HG02885 (cell line): ENCODE measurements around the gene MAGI3.
"Not testable (repeated sequence)": the region's sequence is repeated elsewhere in the genome, so short reads cannot be mapped to it uniquely, and the experiment has no call there.

ENCODE experiments used
- ATAC-seq: cut with Tn5 transposase; IDR thresholded peaks from one replicate; pipeline ENCODE4 v1.9.1; 2021; ENCODE audit warnings: mild to moderate bottlenecking; ENCODE audit not compliant: unreplicated experiment, poor library complexity

The MAGI3 gene

GRCh38 chr1:113396102-113396501, 5.8 kb downstream of the MAGI3 start:
- no peak for ATAC-seq

GRCh38 chr1:113396585-113396984, 6.3 kb downstream of the MAGI3 start:
- no peak for ATAC-seq

GRCh38 chr1:113399062-113399583, 8.8 kb downstream of the MAGI3 start:
- no peak for ATAC-seq

- no peak for ATAC-seq
These were observed 10.8 kb downstream of the MAGI3 start for GRCh38 chr1:113401067-113401466.

DNA sequence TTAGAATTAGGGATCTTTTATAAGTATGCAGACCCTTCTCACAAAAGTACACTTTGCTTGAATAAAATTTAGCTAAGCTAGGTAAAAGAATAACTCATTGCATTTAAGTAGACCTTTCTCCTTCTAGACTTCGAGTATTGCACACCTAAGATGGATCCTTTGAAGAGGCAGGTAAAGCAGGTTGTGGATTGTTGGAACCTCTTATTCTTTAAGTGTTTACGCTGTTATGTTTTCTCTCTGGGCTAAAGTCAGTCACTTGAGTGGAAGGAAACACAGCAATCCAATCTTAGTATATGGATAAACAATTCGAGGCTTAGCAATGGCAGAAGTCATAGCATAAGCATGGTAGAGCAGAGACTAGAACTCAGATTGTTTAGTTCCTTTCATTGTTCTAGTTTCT, 11.4 kb downstream of the MAGI3 start:
- no peak for ATAC-seq

DNA sequence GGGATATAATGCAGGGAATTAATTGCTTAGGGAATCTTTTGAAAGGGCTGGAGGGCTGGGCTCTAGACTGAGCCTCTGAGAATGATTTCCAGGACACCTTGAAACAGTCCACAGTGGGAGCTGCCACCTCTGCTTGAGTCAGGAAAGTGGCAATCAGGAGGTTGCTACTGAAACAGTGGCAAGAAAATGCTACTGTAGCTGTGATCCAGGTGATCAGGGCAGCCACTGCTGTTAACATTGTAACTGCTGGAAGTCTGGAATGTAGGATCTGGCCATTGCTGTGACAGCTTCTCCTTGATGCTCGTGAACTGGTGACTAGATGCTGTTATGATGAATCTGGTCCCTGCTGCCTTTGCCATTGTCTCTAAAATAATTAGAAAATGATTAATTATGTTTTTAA, 12.8 kb downstream of the MAGI3 start:
- ATAC-seq, result no peak

DNA sequence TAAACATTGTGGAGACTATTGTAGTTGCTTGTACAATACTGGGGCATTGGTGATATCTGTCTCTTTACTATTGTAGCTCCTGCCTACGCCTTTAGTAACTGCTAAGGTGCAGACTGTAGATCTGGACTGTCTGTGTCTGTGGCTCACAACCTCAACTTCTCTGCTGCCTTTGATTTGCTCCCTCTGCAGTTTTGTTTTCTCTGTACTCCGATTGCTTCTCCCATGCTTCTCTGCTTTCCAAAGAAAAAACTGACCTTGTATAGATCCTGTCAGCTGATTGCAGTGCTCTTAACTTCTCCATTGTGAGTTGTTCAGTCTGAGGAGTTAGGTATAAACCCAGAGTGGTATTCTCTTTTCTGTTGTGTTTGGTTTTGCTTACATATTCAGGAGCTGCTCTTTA, 15.3 kb downstream of the MAGI3 start:
- ATAC-seq, result no peak

DNA sequence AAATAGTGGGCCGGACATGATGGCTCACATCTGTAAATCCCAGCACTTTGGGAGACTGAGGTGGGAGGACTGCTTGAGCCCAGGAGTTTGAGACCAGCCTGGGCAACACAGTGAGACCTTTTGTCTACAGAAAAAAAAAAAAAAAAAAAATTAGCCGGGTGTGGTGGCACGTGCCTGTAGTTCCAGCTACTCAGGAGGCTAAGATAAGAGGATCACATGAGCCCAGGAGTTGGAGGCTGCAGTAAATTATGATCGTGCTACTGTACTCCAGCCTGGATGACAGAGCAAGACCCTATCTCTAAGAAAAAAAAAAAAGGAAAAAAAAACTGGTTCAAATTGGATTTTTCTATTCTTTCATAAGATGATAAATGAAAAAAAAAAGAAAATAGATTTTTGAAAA, 15.8 kb downstream of the MAGI3 start:
- ATAC-seq, result not testable (repeated sequence)

- no peak for ATAC-seq
These were observed 19.0 kb downstream of the MAGI3 start for GRCh38 chr1:113409363-113409762.

- ATAC-seq, result not testable (repeated sequence)
These were observed 21.7 kb downstream of the MAGI3 start for GRCh38 chr1:113412020-113412419.

GRCh38 chr1:113415310-113416070, 25.2 kb downstream of the MAGI3 start:
- ATAC-seq, result no peak

DNA sequence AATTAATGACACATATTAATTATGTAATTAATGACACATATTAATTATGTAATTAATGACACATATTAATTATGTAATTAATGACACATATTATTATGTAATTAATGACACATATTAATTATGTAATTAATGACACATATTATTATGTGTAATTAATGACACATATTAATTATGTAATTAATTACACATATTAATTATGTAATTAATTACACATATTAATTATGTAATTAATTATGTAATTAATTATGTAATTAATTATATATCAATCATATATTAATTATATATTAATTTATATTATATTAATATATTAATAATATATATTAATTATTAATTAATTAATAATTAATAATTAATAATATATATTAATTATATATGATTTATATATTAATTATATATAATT, 25.8 kb downstream of the MAGI3 start:
- not testable (repeated sequence) for ATAC-seq

- ATAC-seq, result no peak
These were observed 26.2 kb downstream of the MAGI3 start for GRCh38 chr1:113416496-113416895.

DNA sequence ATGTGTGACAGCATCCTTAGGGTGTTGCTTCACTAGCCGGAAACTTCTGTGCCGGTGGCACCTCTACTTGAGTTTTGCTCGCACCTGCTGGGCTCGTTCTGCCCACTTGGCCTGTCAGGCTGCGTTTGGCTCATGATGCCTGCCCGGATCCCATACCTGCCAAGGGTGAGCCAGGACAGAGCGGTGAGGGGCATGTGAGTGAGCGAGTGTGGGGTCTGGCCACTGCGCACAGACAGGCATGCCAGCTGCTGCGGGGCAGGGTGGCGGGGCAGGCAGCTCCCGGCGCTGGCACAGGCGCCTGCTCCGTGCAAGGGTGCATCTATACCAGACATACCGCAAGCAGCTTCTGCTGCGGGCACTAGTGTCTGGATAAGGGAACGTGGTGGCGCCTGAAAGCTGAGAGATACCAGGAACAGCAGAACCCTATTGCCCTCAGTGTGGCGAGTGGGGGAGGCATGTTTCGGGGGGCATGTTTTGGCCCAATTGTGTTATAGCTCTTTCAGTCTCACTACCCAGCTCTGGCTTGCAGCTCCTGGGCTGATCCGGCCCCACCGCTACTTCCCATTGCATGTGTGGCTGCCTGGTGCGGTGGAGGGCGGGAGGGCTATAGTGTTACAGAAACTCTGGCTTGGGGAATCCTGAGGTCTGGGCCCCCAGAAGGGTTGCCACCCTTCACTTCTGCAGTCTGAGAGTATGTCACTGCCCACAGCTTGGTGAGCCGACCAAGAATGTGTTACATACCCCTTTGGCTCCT, 32.2 kb downstream of the MAGI3 start:
- no peak for ATAC-seq

- ATAC-seq, result no peak
These were observed 33.5 kb downstream of the MAGI3 start for GRCh38 chr1:113423826-113424225.

GRCh38 chr1:113429461-113430153, 39.3 kb downstream of the MAGI3 start:
- no peak for ATAC-seq

DNA sequence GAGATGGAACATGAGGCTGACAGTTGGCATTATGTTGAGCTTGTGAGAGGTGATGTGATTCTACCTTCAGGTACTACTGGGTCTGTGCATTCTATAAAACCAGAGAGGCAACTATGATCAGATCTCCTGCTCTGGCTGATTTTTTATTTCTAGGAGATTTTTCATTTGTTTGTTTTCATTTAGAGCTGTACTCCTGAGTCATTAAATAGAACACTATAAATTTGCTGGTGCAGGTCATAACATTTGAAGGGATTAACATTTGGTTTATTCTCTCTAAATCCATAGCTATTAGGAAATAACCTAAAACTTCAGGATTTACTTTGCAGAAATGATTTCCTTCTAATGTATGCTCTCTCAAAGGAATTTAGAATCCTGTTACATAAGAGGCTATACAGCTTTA, 42.9 kb downstream of the MAGI3 start:
- no peak for ATAC-seq

- no peak for ATAC-seq
These were observed 44.0 kb downstream of the MAGI3 start for GRCh38 chr1:113434081-113434873.

DNA sequence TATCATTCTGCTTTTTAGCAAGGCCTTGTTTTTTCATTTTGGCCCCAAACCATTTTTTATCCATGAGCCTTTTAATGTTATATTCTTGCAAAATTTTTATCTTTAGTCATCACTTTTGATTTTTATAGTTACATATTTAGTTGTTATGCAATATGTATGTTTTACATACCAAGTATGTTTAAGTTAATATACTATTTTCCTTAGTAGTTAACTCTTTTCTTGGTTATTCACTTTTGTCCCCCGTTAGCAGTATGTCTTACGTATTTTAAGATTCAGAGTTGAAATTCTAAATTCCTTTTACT, 44.5 kb downstream of the MAGI3 start:
- no peak for ATAC-seq

DNA sequence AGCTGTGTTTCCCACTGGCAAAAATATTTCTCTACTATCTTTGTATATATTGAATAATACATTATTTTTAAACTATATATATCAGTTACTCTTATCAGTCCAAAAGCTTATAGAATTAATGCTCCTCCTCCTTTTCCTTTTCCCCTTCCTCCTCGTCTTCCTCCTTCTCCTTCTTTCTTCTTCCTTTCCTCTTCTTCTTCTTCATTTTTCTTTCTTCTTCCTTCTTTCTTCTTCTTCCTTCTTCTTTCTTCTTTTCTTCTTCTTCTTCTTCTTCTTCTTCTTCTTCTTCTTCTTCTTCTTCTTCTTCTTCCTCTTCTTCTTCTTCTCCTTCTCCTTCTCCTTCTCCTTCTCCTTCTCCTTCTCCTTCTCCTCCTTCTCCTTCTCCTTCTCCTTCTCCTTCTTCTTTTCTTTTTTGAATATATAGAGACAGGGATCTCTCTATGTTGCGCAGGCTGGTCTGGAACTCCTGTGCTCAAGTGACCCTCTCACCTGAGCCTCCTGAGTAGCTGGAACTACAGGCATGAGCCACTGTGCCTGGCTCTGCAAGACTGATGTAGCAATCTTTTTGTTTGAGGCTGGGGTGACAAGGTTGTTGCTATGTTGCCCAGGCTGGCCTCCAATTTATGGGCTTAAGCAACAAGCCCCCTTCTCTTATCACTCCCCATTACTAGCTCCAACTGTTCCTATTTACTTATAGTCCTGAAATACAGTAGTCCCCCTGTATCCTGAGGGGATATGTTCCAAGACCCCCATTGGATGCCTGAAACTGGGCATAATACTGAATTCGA, 47.4 kb downstream of the MAGI3 start:
- no peak for ATAC-seq
